Lower leg skin (tissue), 4 donors: ENCODE measurements around the gene CD200. TPM values are rescaled to one million over a fixed set of nuclear protein-coding genes. Genes with fewer than 3 reads are reported as not detected.

Experiments
- DNase-seq, 2 donors: peaks; one replicate each; pipeline ENCODE4 v3.0.0-alpha.2; 2019; ENCODE audit warnings: low spot score in 2 of 2
- H3K4me3 ChIP-seq: fragments of 200-600 bp; sonication (generic); 2 replicates; pipeline ENCODE4 v1.5.1; 2017; ENCODE audit warnings: mild to moderate bottlenecking, low read depth; ENCODE audit not compliant: poor library complexity, severe bottlenecking
- CTCF ChIP-seq, 3 donors: fragments of 450-650 bp; IDR thresholded peaks; one replicate each; pipeline ENCODE4 v1.5.1; 2016; ENCODE audit warnings: antibody characterized with exemption in 3 of 3, mild to moderate bottlenecking in 3 of 3, moderate library complexity in 2 of 3
- POLR2A ChIP-seq, 2 donors: fragments of 450-650 bp; IDR thresholded peaks; one replicate each; pipeline ENCODE4 v1.6.1; 2016 to 2017; ENCODE audit warnings: antibody characterized with exemption in 2 of 2, mild to moderate bottlenecking in 1 of 2, moderate library complexity in 1 of 2
- WGBS, 2 donors: methylation state at CpG; one replicate each; pipeline ENCODE4 v1.1.5; 2018; 5-methylcytosine and 5-hydroxymethylcytosine counted together
- intact Hi-C: fragments of 100-400 bp; cut with DNase I; formaldehyde crosslinking; loops from one replicate; pipeline ENCODE4 v1.15.0; 2023; ENCODE audit warnings: low total_unique reads
- total RNA-seq, 4 donors: library from RNA; depleted of rRNA; stranded (reverse); fragments of >200 nt; gene quantifications; one replicate each; pipeline ENCODE4 v1.1.0, GENCODE V29; 2016

CD200 gene
- total RNA-seq, 4 donors from 2014 or later = 2.7 to 8.2 (median 5.6) TPM

GRCh38 chr3:112320691-112321090 lies 12.3 kb upstream of the CD200 start:
- DNase-seq = no peak
- WGBS, 2 donors = 82 to 86% methylated on average over 1 of the region's 1 CpG
- H3K4me3 ChIP-seq = no peak overlapping the region
- intact Hi-C loops = no loop called here
- TF ChIP-seq POLR2A (IDR thresholded peaks at IDR 0.05) (no peak), CTCF (IDR thresholded peaks at IDR 0.05) (no peak)

- TF ChIP-seq CTCF (IDR thresholded peaks at IDR 0.05) (no peak), POLR2A (IDR thresholded peaks at IDR 0.05) (no peak)
- WGBS, 2 donors = 62 to 68% methylated on average over 5 of the region's 5 CpGs
- peak in 1 of 2 donors; percentile 18 for DNase-seq
- intact Hi-C loops = no loop called here
- no peak overlapping the region for H3K4me3 ChIP-seq
Measured at GRCh38 chr3:112321867-112322652, 10.9 kb upstream of the CD200 start.

- DNase-seq = no peak
- TF ChIP-seq CTCF (IDR thresholded peaks at IDR 0.05) (no peak), POLR2A (IDR thresholded peaks at IDR 0.05) (no peak)
- WGBS, 2 donors = 6 to 7% methylated on average over 2 of the region's 2 CpGs
- H3K4me3 ChIP-seq = no peak overlapping the region
- intact Hi-C loops = loop anchor here (5.0 kb wide), 1 partner anchor 285 kb away; no protein-coding TSS in a partner anchor
Measured at GRCh38 chr3:112327371-112327951, 5.5 kb upstream of the CD200 start.

GRCh38 chr3:112331851-112332250 lies 1.1 kb upstream of the CD200 start:
- DNase-seq = no peak
- H3K4me3 ChIP-seq = no peak overlapping the region
- intact Hi-C loops = loop anchor here (10.0 kb wide), 1 partner anchor 193 kb away; no protein-coding TSS in a partner anchor
- TF ChIP-seq POLR2A (IDR thresholded peaks at IDR 0.05) (no peak), CTCF (IDR thresholded peaks at IDR 0.05) (no peak)
- 91 to 99% methylated on average over 4 of the region's 4 CpGs for WGBS, 2 donors

- DNase-seq = no peak
- intact Hi-C loops = loop anchor here (10.0 kb wide), 1 partner anchor 191 kb away; no protein-coding TSS in a partner anchor
- no peak for TF ChIP-seq CTCF (IDR thresholded peaks at IDR 0.05)
- WGBS, 2 donors = 11 to 13% methylated on average over 23 of the region's 23 CpGs
- H3K4me3 ChIP-seq = peak overlapping the region; percentile 29
Measured at GRCh38 chr3:112333381-112334317, 693 bp downstream of the CD200 start.
